A549 (cell line): ENCODE data around the gene NOS3. TPM values are rescaled to one million over a fixed set of nuclear protein-coding genes. Genes with fewer than 3 reads are reported as not detected.
A peak's percentile ranks its signal among the peaks of the same experiment; 100 is the strongest.

ENCODE experiments used
- ATAC-seq, 2 experiments: fragments of 200-7000 bp in 1 of 2; fragments of >200 bp in 1 of 2; cut with Nextera tagmentation in 1 of 2; cut with Tn5 transposase in 1 of 2; 3 replicates each; pipeline versions ENCODE4 v1.8.0 to v1.9.1; 2018 to 2020; ENCODE audit warnings: mild to moderate bottlenecking in 1 of 2, moderate library complexity in 1 of 2
- CTCF ChIA-PET: fragments of 300-600 bp; sonication (Branson Sonifier 250); formaldehyde crosslinking; extraction: SDS; loops from one replicate; lab custom pipeline; 2021; ENCODE audit warnings: antibody characterized with exemption, inconsistent platforms; lab: Yijun Ruan, JAX
- POLR2A ChIA-PET: fragments of 350-600 bp; formaldehyde crosslinking; extraction: SDS; loops from one replicate; lab custom pipeline; 2021; ENCODE audit warnings: antibody characterized with exemption, inconsistent platforms; lab: Yijun Ruan, JAX
- DNase-seq, 2 experiments: peaks; one replicate each; pipeline versions ENCODE4 v3.0.0 to v3.0.0-alpha.2; 2011 to 2016; ENCODE audit warnings: low read depth in 1 of 2, low spot score in 1 of 2
- FAIRE-seq: peaks from 2 replicates; lab custom pipeline; 2011; peaks lifted over from hg19 to GRCh38; lab: Jason Lieb, UNC
- H3K27ac ChIP-seq, 2 experiments: fragments of >200 bp; sonication (Bioruptor Twin); formaldehyde crosslinking; 3 replicates each; pipeline ENCODE4 v1.5.1; 2016 to 2017
- H3K4me1 ChIP-seq: fragments of >200 bp; sonication (Bioruptor Twin); formaldehyde crosslinking; 3 replicates; pipeline ENCODE4 v1.6.1; 2016
- H3K4me2 ChIP-seq: fragments of >200 bp; sonication (Bioruptor Twin); formaldehyde crosslinking; 3 replicates; pipeline ENCODE4 v1.6.1; 2016
- H3K4me3 ChIP-seq: fragments of >200 bp; sonication (Bioruptor Twin); formaldehyde crosslinking; 3 replicates; pipeline ENCODE4 v1.5.1; 2016
- H3K9me3 ChIP-seq: fragments of >200 bp; sonication (Bioruptor Twin); formaldehyde crosslinking; 3 replicates; pipeline ENCODE4 v1.6.1; 2016
- ATOH8 ChIP-seq: fragments of 250-450 bp; sonication (Bioruptor Pico); IDR thresholded peaks from 2 replicates; pipeline ENCODE4 v1.5.0; 2020; ENCODE audit warnings: low read depth, mild to moderate bottlenecking, moderate library complexity
- CHD2 ChIP-seq: fragments of 150-350 bp; IDR thresholded peaks from 2 replicates; pipeline ENCODE4 v1.6.1; 2014; ENCODE audit warnings: low read length; ENCODE audit not compliant: partially characterized antibody
- CTCF ChIP-seq: fragments of >200 bp; sonication (Bioruptor Twin); formaldehyde crosslinking; IDR thresholded peaks from 3 replicates; pipeline ENCODE4 v1.5.1; 2016
- EHMT2 ChIP-seq: fragments of 200-600 bp; sonication (generic); IDR thresholded peaks from 2 replicates; pipeline ENCODE4 v1.6.1; 2016; ENCODE audit warnings: antibody characterized with exemption, low read depth, mild to moderate bottlenecking, moderate library complexity
- FOXS1 ChIP-seq: fragments of 250-450 bp; sonication (Bioruptor Pico); IDR thresholded peaks from 2 replicates; pipeline ENCODE4 v1.5.0; 2020; ENCODE audit warnings: mild to moderate bottlenecking, moderate library complexity
- GATA3 ChIP-seq: IDR thresholded peaks from 2 replicates; pipeline ENCODE4 v1.6.1; 2012; ENCODE audit warnings: borderline replicate concordance
- JUN ChIP-seq, 2 experiments: fragments of >200 bp; sonication (Bioruptor Twin); formaldehyde crosslinking; IDR thresholded peaks; 2 replicates in 1 of 2; 3 replicates in 1 of 2; pipeline ENCODE4 v1.6.1; 2016 to 2017
- MAZ ChIP-seq: fragments of 150-350 bp; IDR thresholded peaks from 2 replicates; pipeline ENCODE4 v1.6.1; 2014; ENCODE audit warnings: antibody characterized with exemption, low read depth, low read length, borderline replicate concordance
- MYC ChIP-seq: IDR thresholded peaks from 2 replicates; pipeline ENCODE4 v1.6.1; 2012; ENCODE audit warnings: mild to moderate bottlenecking, inconsistent platforms, low read length, improper control_type of control experiment, borderline replicate concordance
- NPAS2 ChIP-seq: fragments of 250-450 bp; sonication (Bioruptor Pico); IDR thresholded peaks from 2 replicates; pipeline ENCODE4 v1.8.0; 2022; ENCODE audit warnings: mild to moderate bottlenecking, moderate library complexity, borderline replicate concordance
- PHF8 ChIP-seq: fragments of 200-600 bp; sonication (generic); IDR thresholded peaks from 2 replicates; pipeline ENCODE4 v1.6.1; 2016; ENCODE audit warnings: low read depth, mild to moderate bottlenecking, antibody characterized with exemption, moderate library complexity, borderline replicate concordance
- POLR2A ChIP-seq: IDR thresholded peaks from 2 replicates; pipeline ENCODE4 v1.6.1; 2012; ENCODE audit warnings: mild to moderate bottlenecking, low read length
- POLR2AphosphoS2 ChIP-seq: conservative IDR thresholded peaks from 2 replicates; pipeline ENCODE4 v1.6.1; 2012; ENCODE audit warnings: low read length, improper control_type of control experiment, inconsistent platforms
- RARB ChIP-seq: fragments of 250-450 bp; sonication (Bioruptor Pico); IDR thresholded peaks from 2 replicates; pipeline ENCODE4 v1.8.0; 2021; ENCODE audit warnings: mild to moderate bottlenecking, moderate library complexity
- RFX5 ChIP-seq: fragments of 450-650 bp; IDR thresholded peaks from 2 replicates; pipeline ENCODE4 v1.7.1; 2014; ENCODE audit warnings: antibody characterized with exemption, mild to moderate bottlenecking, moderate library complexity
- RNF2 ChIP-seq: fragments of 200-600 bp; sonication (generic); IDR thresholded peaks from 2 replicates; pipeline ENCODE4 v1.6.1; 2016; ENCODE audit warnings: low read depth, mild to moderate bottlenecking, antibody characterized with exemption, moderate library complexity, borderline replicate concordance
- SMC3 ChIP-seq: fragments of >200 bp; sonication (Bioruptor Twin); formaldehyde crosslinking; IDR thresholded peaks from 3 replicates; pipeline ENCODE4 v1.6.1; 2018; ENCODE audit warnings: inconsistent platforms
- TFCP2L1 ChIP-seq: fragments of 250-450 bp; sonication (Bioruptor Pico); IDR thresholded peaks from 2 replicates; pipeline ENCODE4 v1.5.0; 2021; ENCODE audit warnings: mild to moderate bottlenecking
- ZC3H11A ChIP-seq: fragments of 450-650 bp; IDR thresholded peaks from 2 replicates; pipeline ENCODE4 v1.6.1; 2014; ENCODE audit warnings: antibody characterized with exemption, mild to moderate bottlenecking
- ZFP36 ChIP-seq: fragments of 450-650 bp; IDR thresholded peaks from 2 replicates; pipeline ENCODE4 v1.6.1; 2014; ENCODE audit warnings: borderline replicate concordance; ENCODE audit not compliant: partially characterized antibody
- ZNF302 ChIP-seq: fragments of 250-450 bp; sonication (Bioruptor Pico); IDR thresholded peaks from 2 replicates; pipeline ENCODE4 v1.9.0; 2021; ENCODE audit warnings: inconsistent platforms, mild to moderate bottlenecking, moderate library complexity
- ZSCAN20 ChIP-seq: fragments of 250-450 bp; sonication (Bioruptor Pico); IDR thresholded peaks from 2 replicates; pipeline ENCODE4 v1.8.0; 2022; ENCODE audit warnings: mild to moderate bottlenecking, moderate library complexity
- WGBS: methylation state at CpG from one replicate; pipeline ENCODE4 v1.1.6; 2017; ENCODE audit errors: missing lambda C conversion rate; 5-methylcytosine and 5-hydroxymethylcytosine counted together
- polyA plus RNA-seq, 4 experiments: library from polyadenylated mRNA; depleted of rRNA in 3 of 4; stranded (reverse); fragments of >200 nt; fragmentation: RNase III in 1 of 4; extraction: RNeasy Plus Mini Kit Qiagen cat#74134 plus additional on column Dnase treatment in 1 of 4; gene quantifications; 2 replicates in 3 of 4; 3 replicates in 1 of 4; pipeline ENCODE4 v1.2.3, GENCODE V29; 2011 to 2017
- TF ChIP-seq, protein P1 (sequence below): fragments of >200 bp; sonication (Bioruptor Twin); formaldehyde crosslinking; IDR thresholded peaks from 3 replicates; pipeline ENCODE4 v1.6.1; 2016
- TF ChIP-seq, protein P2 (sequence below): fragments of 200-600 bp; sonication (generic); IDR thresholded peaks from 2 replicates; pipeline ENCODE4 v1.6.1; 2016; ENCODE audit warnings: antibody characterized with exemption, mild to moderate bottlenecking, moderate library complexity

The NOS3 gene
- polyA plus RNA-seq, 2 of the 4 experiments (the other 2 are of a cell fraction): 0.52 to 0.71 TPM

- peak; percentile 5 to 7 for ATAC-seq
- no peak for FAIRE-seq
- POLR2A ChIA-PET: interaction anchor here (0.6 to 0.8 kb wide), 2 partner anchors 31 to 181 kb away, joined by 3 to 4 read pairs; partner anchors contain the start of gene ABCB8
- peak within 1 kb of the TSS; percentile 86 for H3K4me3 ChIP-seq
- no peaks in the 10 kb centered on the region for H3K9me3 ChIP-seq
- H3K27ac ChIP-seq: peak within 1 kb of the TSS; percentile 99
- H3K4me2 ChIP-seq: peak within 1 kb of the TSS; percentile 92
- CTCF ChIA-PET: interaction anchor here (0.9 to 5.7 kb wide), 16 partner anchors 9 to 106 kb away, joined by 3 to 64 read pairs (median 6); partner anchors contain the start of genes ABCB8, AGAP3 and FASTK
- peaks cover 37% of the 10 kb centered on the region for H3K4me1 ChIP-seq
- no peak for TF ChIP-seq NPAS2 (CRISPR knock-in tag)
- TF ChIP-seq, protein P1, sequence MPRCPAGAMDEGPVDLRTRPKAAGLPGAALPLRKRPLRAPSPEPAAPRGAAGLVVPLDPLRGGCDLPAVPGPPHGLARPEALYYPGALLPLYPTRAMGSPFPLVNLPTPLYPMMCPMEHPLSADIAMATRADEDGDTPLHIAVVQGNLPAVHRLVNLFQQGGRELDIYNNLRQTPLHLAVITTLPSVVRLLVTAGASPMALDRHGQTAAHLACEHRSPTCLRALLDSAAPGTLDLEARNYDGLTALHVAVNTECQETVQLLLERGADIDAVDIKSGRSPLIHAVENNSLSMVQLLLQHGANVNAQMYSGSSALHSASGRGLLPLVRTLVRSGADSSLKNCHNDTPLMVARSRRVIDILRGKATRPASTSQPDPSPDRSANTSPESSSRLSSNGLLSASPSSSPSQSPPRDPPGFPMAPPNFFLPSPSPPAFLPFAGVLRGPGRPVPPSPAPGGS: 0 out of 3 replicates have a peak, but pooled peaks have one; percentile 18
- TF ChIP-seq MYC: no peak
- peak in 1 of 2 experiments; percentile 85; a peak in 3 of 5 replicates for TF ChIP-seq JUN (IDR thresholded peaks at IDR 0.05)
- TF ChIP-seq CHD2: no peak
- TF ChIP-seq TFCP2L1 (CRISPR knock-in tag): no peak
- TF ChIP-seq MAZ: peak; percentile 97
- no peak for TF ChIP-seq RARB
- no peak for TF ChIP-seq ATOH8
- no peak for TF ChIP-seq ZFP36
- no peak for TF ChIP-seq ZC3H11A
- TF ChIP-seq POLR2A: peak; percentile 28
- TF ChIP-seq FOXS1 (CRISPR knock-in tag): no peak
- peak; percentile 35; the same call in 1 of the 2 replicates for TF ChIP-seq PHF8
- TF ChIP-seq CTCF: peak; percentile 23; the same call in 1 of the 3 replicates
- 0 out of 3 replicates have a peak, but pooled peaks have one; percentile 14 for TF ChIP-seq SMC3
- TF ChIP-seq, all 56 proteins: peak for 7
- whole genome bisulfite sequencing: 3% methylated on average over 30 of the region's 75 CpGs
- peak; percentile 76 to 90 for DNase-seq
Measured at GRCh38 chr7:151059367-151060112, 68.7 kb downstream of the NOS3 start, which contains the start of gene SLC4A2. SLC4A2 (plus strand) TSS chr7:151059589; CDS start chr7:151061988, 2,399 bp downstream.

DNA sequence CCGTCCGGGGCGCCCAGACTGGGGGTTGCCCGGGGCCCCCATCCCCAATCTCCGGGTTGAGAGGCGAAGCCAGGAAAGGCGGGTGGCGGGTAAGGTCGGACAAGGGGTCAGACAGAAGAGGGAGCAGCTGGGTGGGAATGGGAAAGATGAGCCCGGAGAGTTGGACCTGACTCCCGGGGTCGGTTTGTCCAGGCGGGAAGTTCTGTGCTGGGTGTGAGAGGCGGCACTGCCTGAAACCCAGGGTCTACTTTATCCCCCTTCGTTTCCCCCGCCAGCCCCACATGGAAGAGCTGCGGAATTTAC lies 69.2 kb downstream of the NOS3 start:
- peak in 1 of 2 experiments; percentile 48 for DNase-seq
- 3% methylated on average over 14 of the region's 17 CpGs for WGBS
- FAIRE-seq: no peak

More for the DNA sequence above, 69.2 kb downstream of the NOS3 start:
- no peaks in the 10 kb centered on the region for H3K9me3 ChIP-seq
- ChIA-PET CTCF (interaction anchor here (0.9 to 5.7 kb wide), 14 partner anchors 9 to 105 kb away, joined by 3 to 64 read pairs (median 6); partner anchors contain the start of genes ABCB8, AGAP3 and FASTK), POLR2A (no interaction called here)
- peaks cover 43% of the 10 kb centered on the region for H3K4me1 ChIP-seq
- H3K4me3 ChIP-seq: peak overlapping the region; percentile 86
- ATAC-seq: peak; percentile 1 to 5; a peak in 2 of 6 replicates
- peak overlapping the region; percentile 92 for H3K4me2 ChIP-seq
- H3K27ac ChIP-seq: peak overlapping the region; percentile 99
- no peak for TF ChIP-seq ZNF302
- no peak for TF ChIP-seq POLR2AphosphoS2
- no peak for TF ChIP-seq RARB
- TF ChIP-seq POLR2A: no peak
- TF ChIP-seq, protein P2, sequence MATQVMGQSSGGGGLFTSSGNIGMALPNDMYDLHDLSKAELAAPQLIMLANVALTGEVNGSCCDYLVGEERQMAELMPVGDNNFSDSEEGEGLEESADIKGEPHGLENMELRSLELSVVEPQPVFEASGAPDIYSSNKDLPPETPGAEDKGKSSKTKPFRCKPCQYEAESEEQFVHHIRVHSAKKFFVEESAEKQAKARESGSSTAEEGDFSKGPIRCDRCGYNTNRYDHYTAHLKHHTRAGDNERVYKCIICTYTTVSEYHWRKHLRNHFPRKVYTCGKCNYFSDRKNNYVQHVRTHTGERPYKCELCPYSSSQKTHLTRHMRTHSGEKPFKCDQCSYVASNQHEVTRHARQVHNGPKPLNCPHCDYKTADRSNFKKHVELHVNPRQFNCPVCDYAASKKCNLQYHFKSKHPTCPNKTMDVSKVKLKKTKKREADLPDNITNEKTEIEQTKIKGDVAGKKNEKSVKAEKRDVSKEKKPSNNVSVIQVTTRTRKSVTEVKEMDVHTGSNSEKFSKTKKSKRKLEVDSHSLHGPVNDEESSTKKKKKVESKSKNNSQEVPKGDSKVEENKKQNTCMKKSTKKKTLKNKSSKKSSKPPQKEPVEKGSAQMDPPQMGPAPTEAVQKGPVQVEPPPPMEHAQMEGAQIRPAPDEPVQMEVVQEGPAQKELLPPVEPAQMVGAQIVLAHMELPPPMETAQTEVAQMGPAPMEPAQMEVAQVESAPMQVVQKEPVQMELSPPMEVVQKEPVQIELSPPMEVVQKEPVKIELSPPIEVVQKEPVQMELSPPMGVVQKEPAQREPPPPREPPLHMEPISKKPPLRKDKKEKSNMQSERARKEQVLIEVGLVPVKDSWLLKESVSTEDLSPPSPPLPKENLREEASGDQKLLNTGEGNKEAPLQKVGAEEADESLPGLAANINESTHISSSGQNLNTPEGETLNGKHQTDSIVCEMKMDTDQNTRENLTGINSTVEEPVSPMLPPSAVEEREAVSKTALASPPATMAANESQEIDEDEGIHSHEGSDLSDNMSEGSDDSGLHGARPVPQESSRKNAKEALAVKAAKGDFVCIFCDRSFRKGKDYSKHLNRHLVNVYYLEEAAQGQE: no peak
- no peak for TF ChIP-seq ZSCAN20 (CRISPR knock-in tag)
- TF ChIP-seq JUN (IDR thresholded peaks at IDR 0.05): no peak; a peak in 1 of 5 replicates
- no peak for TF ChIP-seq EHMT2
- no peak for TF ChIP-seq RFX5
- no peak for TF ChIP-seq RNF2
- TF ChIP-seq GATA3: no peak
- TF ChIP-seq SMC3: no peak
- TF ChIP-seq, all 56 proteins: peak for 0
